GM18951 (cell line): ENCODE results near the gene LSM3.

Source experiments
- POLR2A ChIP-seq: IDR thresholded peaks from 4 replicates; pipeline ENCODE4 v1.6.1; 2011; ENCODE audit warnings: mild to moderate bottlenecking; ENCODE audit not compliant: insufficient read length, insufficient read depth; ENCODE audit errors: extremely low read depth
- in situ Hi-C: fragments of 300-500 bp; cut with MboI; formaldehyde crosslinking; loops from one replicate; pipeline ENCODE4 v1.12.0; 2022; ENCODE audit warnings: low sequenced_read_pairs, mixed read lengths, inconsistent platforms; ENCODE audit not compliant: unreplicated experiment

The LSM3 gene

GRCh38 chr3:14159426-14159825 lies 19.2 kb upstream of the LSM3 start:
- TF ChIP-seq POLR2A, result no peak
- in situ Hi-C loops, result no loop called here

GRCh38 chr3:14161282-14161681 lies 17.3 kb upstream of the LSM3 start:
- TF ChIP-seq POLR2A, result no peak

DNA sequence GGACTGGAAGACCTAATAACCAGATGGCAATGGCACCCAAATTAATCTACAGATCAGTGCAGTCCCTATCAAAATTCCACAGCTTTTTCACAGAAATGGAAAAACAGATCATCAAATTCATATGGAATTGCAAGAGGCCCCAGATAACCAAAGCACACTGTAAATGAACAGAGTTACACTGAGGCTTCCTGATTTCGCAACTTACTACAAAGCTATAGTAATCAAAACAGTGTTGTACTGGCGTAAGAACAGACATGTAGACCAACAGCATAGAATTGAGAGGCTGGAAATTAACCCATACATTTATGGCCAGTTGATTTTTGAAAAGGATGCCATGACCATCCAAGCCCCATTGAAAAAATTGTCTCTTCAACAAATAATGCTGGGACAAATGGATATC lies 16.4 kb upstream of the LSM3 start:
- in situ Hi-C loops, result no loop called here
- no peak for TF ChIP-seq POLR2A

More at GRCh38 chr3:14161282-14161681, 17.3 kb upstream of the LSM3 start:
- in situ Hi-C loops, result no loop called here

- in situ Hi-C loops, result no loop called here
Measured at GRCh38 chr3:14166877-14167603, 11.6 kb upstream of the LSM3 start.

GRCh38 chr3:14169435-14169834 lies 9.2 kb upstream of the LSM3 start:
- in situ Hi-C loops, result no loop called here
- TF ChIP-seq POLR2A, result no peak

More at GRCh38 chr3:14166877-14167603, 11.6 kb upstream of the LSM3 start:
- no peak for TF ChIP-seq POLR2A

GRCh38 chr3:14169871-14170270 lies 8.7 kb upstream of the LSM3 start:
- TF ChIP-seq POLR2A, result no peak
- in situ Hi-C loops, result no loop called here

GRCh38 chr3:14170531-14171159 lies 8.0 kb upstream of the LSM3 start:
- no peak for TF ChIP-seq POLR2A
- in situ Hi-C loops, result no loop called here

GRCh38 chr3:14172496-14172895 lies 6.1 kb upstream of the LSM3 start:
- in situ Hi-C loops, result no loop called here
- no peak for TF ChIP-seq POLR2A

DNA sequence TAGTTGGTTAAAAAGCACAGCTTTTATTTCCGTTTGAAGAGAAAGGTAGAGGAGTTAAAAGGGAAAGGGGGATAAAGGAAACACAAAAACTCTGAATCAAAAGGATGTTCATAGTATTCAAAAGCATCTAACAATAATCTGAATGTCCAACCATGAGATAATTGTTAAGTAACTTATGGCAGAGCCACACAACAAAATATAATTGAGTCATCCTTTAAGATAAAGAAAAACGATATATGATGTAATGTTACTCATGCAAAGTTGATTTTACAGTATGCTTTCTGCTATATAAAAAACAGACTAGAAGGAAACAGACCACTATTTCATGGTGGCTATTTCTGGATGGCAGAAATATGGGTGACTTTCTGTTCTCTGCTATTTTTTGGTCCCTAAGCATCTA lies 4.1 kb upstream of the LSM3 start:
- no peak for TF ChIP-seq POLR2A
- in situ Hi-C loops, result no loop called here

DNA sequence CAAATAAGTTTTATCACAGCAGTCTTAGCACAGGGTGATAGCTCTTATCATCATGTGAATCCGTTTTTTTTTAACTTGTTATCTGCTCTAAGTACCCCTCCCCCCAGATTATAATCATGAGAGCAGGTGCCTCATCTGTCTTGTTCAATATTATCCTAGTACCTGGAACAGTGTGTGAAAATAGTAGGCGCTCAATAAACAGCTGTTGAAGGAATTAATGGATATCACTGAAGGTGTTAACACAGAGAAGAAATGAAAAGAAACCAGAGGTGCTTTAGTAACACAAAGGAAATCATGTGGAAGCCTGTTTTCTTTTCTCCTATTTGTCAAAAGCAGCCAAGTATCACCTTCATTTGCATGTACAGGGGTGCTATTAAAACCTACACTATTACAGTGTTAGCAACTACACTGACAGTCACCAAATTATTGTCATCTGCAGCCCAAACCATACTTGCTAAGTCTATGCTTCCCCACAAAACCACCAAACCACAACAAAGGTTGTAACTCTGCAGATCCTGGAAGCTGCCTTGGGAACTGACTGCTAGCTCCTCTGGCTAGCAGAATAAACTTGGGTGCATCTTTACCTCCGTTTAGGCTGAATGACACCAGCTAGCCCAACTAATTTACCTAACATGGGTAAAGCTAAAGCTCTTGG lies 3.1 kb upstream of the LSM3 start:
- in situ Hi-C loops, result no loop called here
- TF ChIP-seq POLR2A, result no peak

DNA sequence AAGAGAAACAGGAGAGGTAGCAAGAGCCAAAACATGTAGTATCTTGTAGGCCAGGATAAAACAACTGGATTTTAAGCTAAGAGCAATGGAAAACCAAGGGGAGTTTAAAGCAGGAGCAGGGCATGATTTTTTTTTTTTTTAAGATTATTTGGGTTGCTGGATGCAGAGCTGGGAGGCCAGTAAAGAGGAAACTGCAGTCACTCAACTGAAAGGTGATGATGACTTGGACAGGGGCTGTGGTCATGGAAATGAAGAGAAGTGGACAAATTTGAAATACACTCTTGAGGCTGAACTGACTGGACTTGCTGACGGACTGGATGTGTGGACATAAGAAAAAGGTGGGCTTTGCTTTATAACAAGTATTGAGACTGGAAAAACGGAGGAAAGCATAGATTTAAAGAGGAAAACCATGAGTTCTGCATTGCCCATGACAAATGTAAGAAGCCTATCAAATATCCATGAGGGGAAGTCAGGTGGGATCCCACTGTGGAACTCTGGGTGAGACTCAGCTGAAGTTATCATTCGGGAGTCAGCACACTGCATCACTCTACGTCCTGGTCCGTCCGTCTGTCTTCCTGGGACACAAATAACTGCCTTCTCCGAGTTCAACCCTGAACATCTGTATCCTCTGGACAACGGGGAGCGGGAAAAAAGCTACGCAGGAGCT lies 904 bp upstream of the LSM3 start:
- TF ChIP-seq POLR2A, result no peak

GRCh38 chr3:14179114-14179465 lies 473 bp downstream of the LSM3 start:
- in situ Hi-C loops, result no loop called here
- no peak for TF ChIP-seq POLR2A

More for the DNA sequence above, 904 bp upstream of the LSM3 start:
- in situ Hi-C loops, result no loop called here

DNA sequence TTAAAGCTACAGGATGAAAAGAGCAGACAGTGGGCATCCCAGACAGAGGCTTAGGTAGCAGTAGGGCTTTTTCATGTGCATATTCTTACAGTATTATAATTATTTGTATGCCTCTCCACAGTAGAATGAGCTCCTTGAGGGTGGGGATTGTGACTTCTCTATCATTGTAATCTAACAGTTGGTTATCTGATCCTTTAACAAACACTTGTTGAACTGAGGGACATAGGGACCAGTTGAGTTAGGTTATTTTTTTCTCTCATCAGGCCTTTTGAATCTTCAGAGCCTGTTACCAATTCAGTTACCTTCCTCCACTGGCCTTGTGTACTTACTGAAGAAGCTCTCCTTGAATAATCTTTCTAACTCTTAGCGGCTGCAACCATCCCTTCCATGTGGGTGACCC lies 1.2 kb downstream of the LSM3 start:
- in situ Hi-C loops, result no loop called here
- no peak for TF ChIP-seq POLR2A

DNA sequence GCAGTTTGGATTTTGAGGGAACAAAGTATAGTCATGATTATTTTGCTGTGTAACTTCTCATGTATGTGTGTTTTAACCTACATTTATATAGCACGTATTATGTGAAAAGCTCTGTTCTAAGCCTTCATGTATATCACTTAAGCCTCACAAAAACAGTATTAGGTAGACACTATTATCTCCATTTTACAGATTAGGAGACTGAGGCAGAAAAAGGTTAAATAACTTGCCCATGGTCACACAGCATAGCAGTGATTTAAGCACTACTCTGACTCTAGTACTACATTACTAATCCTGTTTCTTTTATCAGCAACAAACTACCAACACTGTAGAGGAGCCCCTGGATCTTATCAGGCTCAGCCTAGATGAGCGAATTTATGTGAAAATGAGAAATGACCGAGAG lies 2.6 kb downstream of the LSM3 start:
- TF ChIP-seq POLR2A, result no peak
- in situ Hi-C loops, result no loop called here

GRCh38 chr3:14183015-14183577 lies 4.5 kb downstream of the LSM3 start:
- no peak for TF ChIP-seq POLR2A
- in situ Hi-C loops, result no loop called here
